Muscle layer of colon (tissue), 2 donors: Measurements from ENCODE around the gene PHLDA1.

Source experiments
- H3K27ac ChIP-seq: one replicate; pipeline ENCODE4 v1.7.0; 2013; ENCODE audit warnings: low read depth, mild to moderate bottlenecking, low read length, moderate library complexity
- H3K27me3 ChIP-seq, 2 donors: one replicate each; pipeline ENCODE4 v1.7.0; 2013; ENCODE audit warnings: low read length in 2 of 2, mild to moderate bottlenecking in 2 of 2; ENCODE audit not compliant: insufficient read depth in 2 of 2, control insufficient read depth in 1 of 2
- H3K36me3 ChIP-seq: one replicate; pipeline ENCODE4 v1.7.0; 2013; ENCODE audit warnings: mild to moderate bottlenecking, low read length; ENCODE audit not compliant: insufficient read depth
- H3K4me1 ChIP-seq: one replicate; pipeline ENCODE4 v1.7.0; 2013; ENCODE audit warnings: mild to moderate bottlenecking, low read length; ENCODE audit not compliant: insufficient read depth
- H3K4me3 ChIP-seq, 2 donors: one replicate each; pipeline ENCODE4 v1.7.0; 2013; ENCODE audit warnings: low read length in 2 of 2, low read depth in 1 of 2, mild to moderate bottlenecking in 1 of 2, moderate library complexity in 1 of 2
- H3K9ac ChIP-seq: one replicate; pipeline ENCODE4 v1.7.0; 2013; ENCODE audit warnings: low read length
- H3K9me3 ChIP-seq: one replicate; pipeline ENCODE4 v1.7.0; 2013; ENCODE audit warnings: mild to moderate bottlenecking, low read length
- donor health status: abdominal sarcoma.
- donor health status: Adenocarcinoma of cecum.

The PHLDA1 gene

DNA sequence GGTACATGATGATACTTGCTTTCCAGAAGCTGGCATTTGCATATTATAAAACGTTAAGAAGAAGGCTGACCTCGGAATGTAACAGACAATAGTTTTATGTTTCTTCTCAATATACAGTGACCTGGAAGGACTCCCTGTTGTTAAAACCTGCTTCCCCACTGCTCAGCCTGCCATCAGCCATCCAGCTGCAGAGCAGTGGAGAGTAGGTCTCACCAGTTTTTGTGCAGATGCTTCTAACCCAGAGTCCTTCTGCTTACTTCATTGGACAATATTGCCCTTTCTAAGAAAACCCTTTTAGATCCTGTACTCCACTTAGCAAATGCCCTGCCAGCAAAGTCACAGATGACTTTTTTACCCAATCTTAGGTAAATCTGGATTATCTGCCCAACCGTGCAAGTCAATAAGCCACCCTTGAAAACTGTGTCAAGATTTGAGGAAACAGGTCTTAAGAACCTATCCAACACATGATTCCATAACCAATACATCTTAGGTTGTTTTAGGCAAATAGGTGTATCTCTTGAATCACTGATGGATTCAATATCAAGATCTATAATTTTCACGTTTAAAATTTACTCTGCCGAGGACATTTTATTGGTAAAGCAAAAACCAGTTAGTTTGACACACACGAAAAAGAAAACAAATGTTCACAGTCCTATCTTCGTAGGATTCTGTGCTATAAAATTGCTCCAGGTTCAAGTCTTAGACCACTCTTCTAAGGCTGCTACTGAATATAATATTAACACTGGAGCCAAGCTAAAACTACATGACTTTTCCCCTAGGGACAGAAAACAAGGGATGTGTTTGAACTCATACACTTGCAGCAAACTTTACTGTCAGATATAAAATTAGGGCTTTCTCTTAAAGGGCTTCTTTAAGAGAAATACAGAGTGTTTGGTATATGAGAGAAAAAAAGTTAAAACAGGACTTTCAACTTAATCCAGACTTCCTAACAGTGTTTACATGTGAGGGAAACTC is 5.7 kb downstream of the PHLDA1 start:
- Histone ChIP-seq H3K9ac (no peak overlapping the region), H3K4me1 (peaks cover 8% of the 10 kb centered on the region), H3K27ac (no peak overlapping the region)

DNA sequence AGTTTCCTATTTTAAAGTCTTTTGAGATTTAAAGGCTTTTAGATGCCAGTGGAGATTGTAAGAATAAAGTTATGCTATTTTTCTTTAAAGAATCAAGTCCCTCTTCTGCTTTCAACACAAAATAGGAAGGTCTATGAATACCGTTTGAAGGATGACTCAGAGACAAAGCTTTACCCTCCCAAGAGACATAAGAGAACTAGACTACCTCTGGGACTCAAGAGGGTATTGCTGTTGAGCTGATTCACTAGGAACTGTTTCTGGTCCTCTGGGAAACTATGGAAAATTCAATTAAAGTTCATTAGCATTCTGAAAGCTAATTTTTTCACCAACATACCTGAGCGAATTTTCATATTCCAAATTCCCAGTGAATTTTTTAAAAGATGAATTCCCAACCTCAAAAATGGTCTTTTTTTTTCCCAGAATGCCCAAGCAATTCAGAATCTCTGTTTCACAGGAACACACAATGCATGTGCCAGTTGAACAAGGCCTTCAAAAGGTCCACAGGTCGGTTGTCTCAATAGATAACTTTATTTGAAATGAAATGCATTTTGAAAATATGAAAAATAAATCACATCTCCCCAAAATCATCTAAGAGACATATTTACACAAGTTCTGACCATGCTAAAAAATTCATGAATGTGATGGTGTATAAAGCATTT is 6.5 kb downstream of the PHLDA1 start:
- Histone ChIP-seq H3K27ac (no peak overlapping the region), H3K4me1 (peaks cover 3% of the 10 kb centered on the region)

More for the DNA sequence above, 5.7 kb downstream of the PHLDA1 start:
- H3K4me3 ChIP-seq, result no peak overlapping the region
- peaks cover 0 to 5% of the 10 kb centered on the region in 2 donors for H3K27me3 ChIP-seq
- no peaks in the 10 kb centered on the region for H3K9me3 ChIP-seq
- H3K36me3 ChIP-seq, result no peaks in the 10 kb centered on the region

DNA sequence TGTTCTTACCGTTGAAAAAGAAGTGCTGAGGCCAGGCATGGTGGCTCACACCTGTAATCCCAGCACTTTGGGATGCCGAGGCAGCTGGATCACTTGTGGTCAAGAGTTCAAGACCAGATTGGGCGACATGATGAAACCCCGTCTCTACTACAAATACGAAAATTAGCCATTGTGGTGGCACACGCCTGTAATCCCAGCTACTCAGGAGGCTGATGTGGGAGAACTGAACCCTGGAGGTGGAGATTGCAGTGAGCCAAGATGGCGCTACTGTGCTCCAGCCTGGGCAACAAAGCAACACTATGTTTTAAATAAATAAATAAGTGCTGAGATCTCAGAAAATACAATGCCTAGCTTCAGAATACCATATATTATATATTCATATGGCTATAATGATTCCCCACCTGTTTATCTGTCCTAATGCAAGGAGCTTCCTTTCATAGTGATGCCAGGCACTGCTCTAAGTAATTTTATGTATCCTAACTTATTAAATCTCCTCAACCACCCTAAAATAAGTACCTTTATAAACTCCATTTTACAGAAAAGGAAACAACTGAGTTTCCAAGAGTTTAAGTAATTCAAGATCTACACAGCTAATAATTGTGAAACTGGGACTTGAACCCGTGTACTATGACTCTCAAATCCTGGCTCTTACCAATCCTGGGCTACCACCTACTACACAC is 7.3 kb downstream of the PHLDA1 start:
- H3K4me3 ChIP-seq, result no peak overlapping the region
- no peak overlapping the region for H3K9ac ChIP-seq
- no peaks in the 10 kb centered on the region for H3K4me1 ChIP-seq
- no peak overlapping the region for H3K27ac ChIP-seq
- peaks cover 0 to 5% of the 10 kb centered on the region in 2 donors for H3K27me3 ChIP-seq
- H3K9me3 ChIP-seq, result no peaks in the 10 kb centered on the region
- no peaks in the 10 kb centered on the region for H3K36me3 ChIP-seq

More for the DNA sequence above, 6.5 kb downstream of the PHLDA1 start:
- Histone ChIP-seq H3K36me3 (no peaks in the 10 kb centered on the region), H3K9ac (no peak overlapping the region), H3K4me3 (no peak overlapping the region), H3K27me3 (peaks cover 0 to 5% of the 10 kb centered on the region in 2 donors), H3K9me3 (no peaks in the 10 kb centered on the region)

DNA sequence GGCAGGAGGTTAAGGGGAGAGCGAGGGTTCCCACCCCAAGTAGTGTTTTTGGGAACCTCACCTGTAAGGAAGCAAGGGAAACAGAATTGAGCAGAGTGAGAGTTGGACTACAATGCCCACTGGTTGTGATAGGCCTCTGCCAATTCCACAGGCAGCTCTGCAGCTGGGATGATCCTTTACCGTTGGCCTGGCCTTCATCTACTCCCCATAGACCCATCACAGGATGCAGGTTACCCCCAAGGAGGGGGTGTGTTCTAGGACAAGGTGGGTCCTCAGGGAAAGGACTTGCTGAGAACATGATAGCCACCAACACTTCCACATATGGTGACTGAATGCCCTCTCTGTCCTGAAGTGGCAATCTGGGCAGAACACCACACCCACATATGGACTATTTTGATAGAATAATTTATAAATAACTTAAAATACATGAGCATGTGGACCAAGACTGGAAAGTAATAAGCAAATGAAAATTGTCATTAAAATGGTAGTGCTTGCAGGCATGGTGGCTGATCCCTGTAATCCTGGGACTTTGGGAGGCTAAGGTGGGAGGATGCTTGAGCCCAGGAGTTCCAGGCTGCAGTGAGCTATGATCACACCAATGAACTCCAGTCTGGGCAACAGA is 8.4 kb downstream of the PHLDA1 start:
- no peak overlapping the region for H3K4me3 ChIP-seq
- H3K9ac ChIP-seq, result no peak overlapping the region
- H3K4me1 ChIP-seq, result no peaks in the 10 kb centered on the region
- H3K27me3 ChIP-seq, result no peaks in the 10 kb centered on the region
- no peaks in the 10 kb centered on the region for H3K36me3 ChIP-seq
- H3K9me3 ChIP-seq, result no peaks in the 10 kb centered on the region
- H3K27ac ChIP-seq, result no peak overlapping the region

DNA sequence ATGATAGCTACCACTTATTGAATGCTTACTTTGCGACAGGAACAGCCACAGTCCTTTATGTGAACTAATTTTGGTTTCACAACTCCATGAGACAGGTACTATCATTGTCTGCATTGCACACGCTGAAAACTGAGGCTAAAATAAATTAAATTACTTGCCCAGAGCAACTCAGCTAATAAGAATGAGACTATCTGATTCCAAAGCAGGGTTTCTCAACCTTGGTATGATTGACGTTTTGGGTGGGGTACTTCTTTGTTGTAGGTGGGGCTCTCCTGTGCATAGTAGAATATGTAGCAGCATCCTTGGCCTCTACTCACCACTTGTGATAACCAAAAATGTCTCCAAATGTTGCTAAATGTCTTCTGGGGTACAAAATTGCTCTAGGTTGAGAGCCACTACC is 9.1 kb downstream of the PHLDA1 start:
- Histone ChIP-seq H3K4me3 (no peak overlapping the region), H3K4me1 (no peaks in the 10 kb centered on the region), H3K27ac (no peak overlapping the region), H3K36me3 (no peaks in the 10 kb centered on the region), H3K9me3 (no peaks in the 10 kb centered on the region), H3K27me3 (no peaks in the 10 kb centered on the region), H3K9ac (no peak overlapping the region)

DNA sequence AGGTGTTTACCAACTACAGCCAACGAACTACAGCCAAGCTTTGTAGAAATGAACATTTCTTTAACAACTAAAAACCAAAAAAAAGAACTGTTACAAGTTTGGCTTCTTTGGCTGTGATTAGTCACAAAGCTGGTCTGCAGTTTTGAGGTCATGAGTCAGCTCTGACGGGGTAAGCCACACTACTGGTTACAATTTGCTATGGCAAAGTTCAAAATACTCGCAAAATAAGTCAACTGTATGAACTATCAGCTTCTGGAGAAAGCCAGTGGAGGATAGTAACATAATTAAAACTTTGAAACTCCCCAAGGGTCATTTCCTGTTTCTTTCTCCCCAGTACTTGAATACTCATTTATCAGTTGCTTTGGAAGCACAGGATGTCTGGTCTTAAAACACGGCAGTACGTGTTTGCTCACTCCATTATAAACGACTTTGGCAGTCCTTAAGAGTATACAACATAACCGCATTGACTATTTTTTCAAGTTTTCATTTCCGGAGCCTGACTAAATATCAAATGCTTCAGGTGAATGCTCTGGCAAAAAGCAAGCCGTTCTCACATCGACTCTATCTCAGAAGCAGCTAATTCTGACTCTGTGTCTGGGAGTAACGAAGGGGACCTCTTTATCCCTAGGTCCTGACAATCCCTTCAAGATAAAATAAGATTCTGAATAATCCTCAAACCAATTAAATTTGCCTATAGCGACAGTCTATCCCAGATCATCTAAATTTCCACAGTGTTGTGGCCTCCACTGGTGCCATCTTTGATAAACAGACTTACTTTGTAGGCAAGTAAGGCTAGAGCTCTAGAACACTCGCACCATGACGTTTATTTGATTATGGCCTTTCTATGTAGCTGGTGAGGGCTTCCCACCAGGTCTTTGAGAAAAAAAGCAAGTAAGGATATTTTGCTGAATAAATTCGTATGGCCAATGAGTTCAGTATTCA is 10.6 kb downstream of the PHLDA1 start:
- Histone ChIP-seq H3K27me3 (no peaks in the 10 kb centered on the region), H3K36me3 (no peaks in the 10 kb centered on the region), H3K27ac (no peak overlapping the region), H3K9me3 (no peaks in the 10 kb centered on the region), H3K4me1 (no peaks in the 10 kb centered on the region), H3K4me3 (no peak overlapping the region), H3K9ac (no peak overlapping the region)

DNA sequence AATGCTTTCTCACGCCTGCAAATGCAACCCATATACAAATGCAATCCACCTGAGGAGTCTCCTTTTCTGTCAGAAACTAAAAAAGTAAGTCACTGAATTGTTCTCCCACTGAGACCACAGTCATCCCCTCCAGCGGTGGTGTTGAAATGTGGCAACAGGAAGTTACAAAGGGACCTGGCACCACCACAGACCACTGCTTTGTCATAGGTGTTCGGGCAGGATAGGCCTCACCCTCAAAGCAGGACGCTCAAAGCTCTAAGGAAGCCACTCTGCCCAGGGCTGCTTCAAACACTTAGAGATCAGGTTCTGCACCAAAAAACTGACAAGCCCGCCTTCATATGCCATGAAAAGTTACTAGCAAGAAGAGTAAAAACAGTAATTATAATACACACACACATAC is 11.3 kb downstream of the PHLDA1 start:
- Histone ChIP-seq H3K27me3 (no peaks in the 10 kb centered on the region), H3K27ac (no peak overlapping the region), H3K4me3 (no peak overlapping the region), H3K9ac (no peak overlapping the region), H3K4me1 (no peaks in the 10 kb centered on the region), H3K36me3 (no peaks in the 10 kb centered on the region), H3K9me3 (no peaks in the 10 kb centered on the region)

DNA sequence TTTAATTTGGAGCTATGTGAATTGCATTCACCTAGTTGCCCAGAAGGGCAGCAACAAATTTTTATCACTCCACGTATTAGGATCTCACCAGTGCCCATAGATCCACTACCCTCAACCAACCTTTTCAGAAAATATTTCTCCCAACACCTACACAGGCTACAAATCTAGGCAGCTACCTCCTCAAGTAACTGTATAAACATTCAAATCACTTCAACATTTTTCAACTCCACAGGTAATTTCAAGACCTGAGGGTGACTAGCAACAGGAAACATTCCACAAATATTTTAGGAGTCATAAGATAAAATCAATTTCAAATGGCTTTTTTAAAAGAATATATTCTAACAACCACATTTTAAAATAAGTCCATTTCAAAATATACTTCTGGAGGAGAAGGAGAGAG is 12.9 kb downstream of the PHLDA1 start:
- no peaks in the 10 kb centered on the region for H3K36me3 ChIP-seq
- H3K9me3 ChIP-seq, result no peaks in the 10 kb centered on the region
- no peak overlapping the region for H3K27ac ChIP-seq
- H3K4me3 ChIP-seq, result no peak overlapping the region
- H3K27me3 ChIP-seq, result no peaks in the 10 kb centered on the region
- H3K4me1 ChIP-seq, result no peaks in the 10 kb centered on the region
- H3K9ac ChIP-seq, result no peak overlapping the region

DNA sequence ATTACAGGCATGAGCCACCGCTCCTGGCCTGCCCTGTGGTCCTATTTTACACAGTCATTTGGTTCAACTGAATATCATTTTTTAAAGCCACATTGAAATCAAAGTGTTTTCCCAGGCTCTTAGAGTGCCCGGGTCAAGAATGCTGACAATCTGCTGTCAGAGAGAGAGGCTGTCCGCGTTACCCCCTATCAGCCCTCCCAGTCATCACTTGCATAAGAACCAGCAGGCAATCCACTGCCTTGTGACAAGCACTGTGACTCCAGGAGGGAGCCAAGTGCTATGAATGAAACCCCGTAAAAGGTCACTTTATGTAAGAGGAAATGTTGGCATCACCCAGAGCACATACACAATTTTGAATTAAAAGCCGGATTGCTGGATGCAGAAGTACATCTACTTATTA is 13.5 kb downstream of the PHLDA1 start:
- Histone ChIP-seq H3K9me3 (no peaks in the 10 kb centered on the region), H3K36me3 (no peaks in the 10 kb centered on the region), H3K4me1 (no peaks in the 10 kb centered on the region)

DNA sequence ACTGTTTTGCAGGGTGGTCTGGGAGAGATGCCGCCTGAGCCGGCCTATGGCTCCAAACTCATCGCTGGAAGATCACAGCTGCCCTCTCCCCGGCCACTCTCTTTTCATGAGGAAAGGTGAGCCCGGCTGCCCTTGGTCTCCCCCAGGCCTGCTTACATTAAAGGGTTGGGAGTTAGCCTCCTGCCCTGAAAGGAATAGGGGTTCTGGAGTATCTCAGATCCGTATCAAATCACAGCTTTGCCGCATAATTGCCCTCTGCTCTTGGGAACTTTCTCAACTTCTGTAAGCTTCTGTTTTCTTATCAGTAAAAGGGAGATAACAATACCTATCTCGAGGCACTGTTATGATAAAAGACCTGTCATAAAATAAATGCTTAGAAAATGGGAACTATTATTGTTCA is 17.6 kb downstream of the PHLDA1 start:
- Histone ChIP-seq H3K36me3 (no peaks in the 10 kb centered on the region), H3K4me3 (no peak overlapping the region), H3K27ac (no peak overlapping the region), H3K27me3 (no peaks in the 10 kb centered on the region), H3K4me1 (no peaks in the 10 kb centered on the region), H3K9ac (no peak overlapping the region), H3K9me3 (no peaks in the 10 kb centered on the region)

More for the DNA sequence above, 13.5 kb downstream of the PHLDA1 start:
- H3K27me3 ChIP-seq, result no peaks in the 10 kb centered on the region
- no peak overlapping the region for H3K9ac ChIP-seq
- no peak overlapping the region for H3K27ac ChIP-seq
- no peak overlapping the region for H3K4me3 ChIP-seq
